ENCODE results near the gene NELFE. TPM values are rescaled to one million over a fixed set of nuclear protein-coding genes. Genes with fewer than 3 reads are reported as not detected.

NELFE gene
- polyA plus RNA-seq, 1 donor (not counting 4 experiments of a cell fraction or from before 2014, with no cell fraction given) = 51.9 TPM

- Histone ChIP-seq H3K36me3 (ENCODE audit: control insufficient read depth in 2 of 2, extremely low read depth in 1 of 2, insufficient read depth in 2 of 2, low read length in 2 of 2) (peaks cover 34 to 57% of the 10 kb centered on the region in 2 experiments), H3K9me1 (ENCODE audit: control insufficient read depth, extremely low read depth, insufficient read depth, low read length) (no peaks in the 10 kb centered on the region), H2AFZ (ENCODE audit: control insufficient read depth, low read length) (no peak overlapping the region), H3K4me1 (ENCODE audit: control insufficient read depth, extremely low read depth, insufficient read depth, low read length) (peaks cover under 1% of the 10 kb centered on the region), H3K79me2 (ENCODE audit: control insufficient read depth, insufficient read depth, low read length) (peaks cover 6% of the 10 kb centered on the region), H3K27ac (ENCODE audit: control insufficient read depth, insufficient read depth, low read length) (no peak overlapping the region), H3K4me3 (ENCODE audit: control insufficient read depth in 2 of 3, extremely low read depth in 1 of 3, insufficient read depth in 2 of 3, low read depth in 1 of 3, low read length in 3 of 3) (no peak overlapping the region), H3K9ac (ENCODE audit: control insufficient read depth, extremely low read depth, insufficient read depth, low read length) (no peak overlapping the region), H3K4me2 (ENCODE audit: control insufficient read depth, extremely low read depth, insufficient read depth, low read depth, low read length) (no peak overlapping the region), H3K9me3 (ENCODE audit: control insufficient read depth, low read depth, low read length) (no peaks in the 10 kb centered on the region), H3K27me3 (ENCODE audit: control insufficient read depth, extremely low read depth, insufficient read depth, low read length) (no peaks in the 10 kb centered on the region), H4K20me1 (ENCODE audit: control insufficient read depth, extremely low read depth, insufficient read depth, low read length) (no peaks in the 10 kb centered on the region)
- TF ChIP-seq EZH2 (IDR thresholded peaks at IDR 0.05; ENCODE audit: low read length) (no peak), CTCF (optimal IDR thresholded peaks at IDR 0.05 in 1 of 3, IDR thresholded peaks at IDR 0.05 in 1 of 3, conservative IDR thresholded peaks at IDR 0.05 in 1 of 3; ENCODE audit: extremely low read depth in 1 of 3, insufficient read depth in 2 of 3, low read length in 3 of 3) (no peak)
- no peak for FAIRE-seq
- dilution Hi-C loops (cut with MboI; ENCODE audit: extremely low pct_ligation_motif_present, low sequenced_read_pairs) = no loop called here
- DNase-seq (ENCODE audit: low read depth, low spot score) = no peak
Observed at GRCh38 chr6:31965700-31966099, 6.9 kb upstream of the NELFE start.

GRCh38 chr6:31963921-31964320 lies 5.2 kb upstream of the NELFE start:
- Histone ChIP-seq H2AFZ (ENCODE audit: control insufficient read depth, low read length) (no peak overlapping the region), H3K4me2 (ENCODE audit: control insufficient read depth, extremely low read depth, insufficient read depth, low read depth, low read length) (no peak overlapping the region), H3K79me2 (ENCODE audit: control insufficient read depth, insufficient read depth, low read length) (peaks cover 12% of the 10 kb centered on the region), H3K4me3 (ENCODE audit: control insufficient read depth in 2 of 3, extremely low read depth in 1 of 3, insufficient read depth in 2 of 3, low read depth in 1 of 3, low read length in 3 of 3) (no peak overlapping the region), H3K9ac (ENCODE audit: control insufficient read depth, extremely low read depth, insufficient read depth, low read length) (no peak overlapping the region), H3K27me3 (ENCODE audit: control insufficient read depth, extremely low read depth, insufficient read depth, low read length) (no peaks in the 10 kb centered on the region), H3K4me1 (ENCODE audit: control insufficient read depth, extremely low read depth, insufficient read depth, low read length) (peaks cover 7% of the 10 kb centered on the region), H3K36me3 (ENCODE audit: control insufficient read depth in 2 of 2, extremely low read depth in 1 of 2, insufficient read depth in 2 of 2, low read length in 2 of 2) (peaks cover 38 to 46% of the 10 kb centered on the region in 2 experiments), H3K9me1 (ENCODE audit: control insufficient read depth, extremely low read depth, insufficient read depth, low read length) (no peaks in the 10 kb centered on the region), H3K9me3 (ENCODE audit: control insufficient read depth, low read depth, low read length) (no peaks in the 10 kb centered on the region), H4K20me1 (ENCODE audit: control insufficient read depth, extremely low read depth, insufficient read depth, low read length) (no peaks in the 10 kb centered on the region), H3K27ac (ENCODE audit: control insufficient read depth, insufficient read depth, low read length) (no peak overlapping the region)
- no peak for FAIRE-seq
- dilution Hi-C loops (cut with MboI; ENCODE audit: extremely low pct_ligation_motif_present, low sequenced_read_pairs) = no loop called here
- TF ChIP-seq EZH2 (IDR thresholded peaks at IDR 0.05; ENCODE audit: low read length) (no peak), CTCF (optimal IDR thresholded peaks at IDR 0.05 in 1 of 3, IDR thresholded peaks at IDR 0.05 in 1 of 3, conservative IDR thresholded peaks at IDR 0.05 in 1 of 3; ENCODE audit: extremely low read depth in 1 of 3, insufficient read depth in 2 of 3, low read length in 3 of 3) (no peak)
- no peak for DNase-seq (ENCODE audit: low read depth, low spot score)

All from keratinocyte (primary cell).